ENCODE results near the gene ATPAF1.

ATPAF1 gene

DNA sequence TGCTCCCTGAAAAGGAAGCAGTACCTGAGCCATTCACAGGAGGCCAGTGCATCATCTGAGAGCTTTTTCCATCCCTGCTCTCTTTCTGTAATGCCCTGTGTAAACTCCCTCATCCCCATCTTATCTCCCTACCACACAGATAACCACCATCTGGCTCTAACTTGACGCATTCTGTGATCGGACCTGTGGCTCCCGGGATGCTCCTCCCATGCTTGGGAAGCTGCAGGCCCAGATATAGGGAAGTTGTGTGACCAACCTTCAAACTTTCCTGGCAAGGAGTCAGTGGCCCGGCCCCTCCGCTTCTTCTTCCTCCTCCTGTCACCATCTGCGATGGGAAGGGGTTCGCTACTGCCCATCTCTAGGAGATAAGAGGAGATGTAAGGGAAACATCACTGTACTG is 85.2 kb downstream of the ATPAF1 start:
- no peak for DNase-seq

All from bone marrow (tissue), 2 donors.